Neural progenitor cell (in vitro differentiated cells): Measurements from ENCODE around the gene NCKAP5.

ENCODE experiments used
- CTCF ChIP-seq: fragments of 200-600 bp; sonication (generic); IDR thresholded peaks from 2 replicates; pipeline ENCODE4 v1.5.1; 2017; ENCODE audit warnings: antibody characterized with exemption, mild to moderate bottlenecking
- EZH2 ChIP-seq: fragments of 200-600 bp; sonication (generic); IDR thresholded peaks from 2 replicates; pipeline ENCODE4 v1.6.1; 2017; ENCODE audit warnings: antibody characterized with exemption, mild to moderate bottlenecking, moderate library complexity

DNA sequence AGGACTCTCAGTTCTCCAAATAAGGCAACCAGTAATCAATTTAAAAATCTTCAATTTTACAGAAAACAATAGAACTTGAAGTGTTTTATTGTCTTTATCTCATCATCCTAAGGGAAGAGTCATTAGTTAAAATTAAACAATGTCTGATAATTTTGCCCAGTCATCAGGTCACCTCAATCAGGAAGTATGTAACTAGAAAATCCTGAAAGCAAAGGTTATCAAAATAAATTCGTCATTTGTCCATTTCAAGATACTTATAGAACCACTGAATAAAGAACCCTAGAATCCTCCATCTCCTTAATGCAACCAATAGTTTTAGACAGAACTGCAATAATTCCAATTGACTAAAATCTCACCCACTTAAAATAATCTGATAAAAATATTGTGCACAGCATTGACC lies 115.2 kb downstream of the NCKAP5 start:
- TF ChIP-seq CTCF (no peak), EZH2 (no peak)
